ENCODE data around the gene DAP3. TPM values are rescaled to one million over a fixed set of nuclear protein-coding genes. Genes with fewer than 3 reads are reported as not detected.
"Not testable (repeated sequence)": the region's sequence is repeated elsewhere in the genome, so short reads cannot be mapped to it uniquely, and the experiment has no call there.

Gene DAP3
- total RNA-seq, 1 donor from 2014 or later, result 109 TPM

GRCh38 chr1:155717041-155717440 lies 28.1 kb downstream of the DAP3 start:
- Mint-ChIP-seq H3K27me3 (no peaks in the 10 kb centered on the region), H3K36me3 (peaks cover 16% of the 10 kb centered on the region), H3K27ac (no peak overlapping the region), H3K4me1 (ENCODE audit: unreplicated experiment) (no peaks in the 10 kb centered on the region), H3K4me3 (no peak overlapping the region), H3K9me3 (no peaks in the 10 kb centered on the region)
- no peak for TF ChIP-seq CTCF (conservative IDR thresholded peaks at IDR 0.05)
- no peak for DNase-seq (ENCODE audit: extremely low spot score, unreplicated experiment)

GRCh38 chr1:155718524-155719115 lies 29.7 kb downstream of the DAP3 start:
- not testable (repeated sequence) for H3K4me3 Mint-ChIP-seq; DNase-seq (ENCODE audit: extremely low spot score, unreplicated experiment); H3K9me3 Mint-ChIP-seq; H3K4me1 Mint-ChIP-seq (ENCODE audit: unreplicated experiment); H3K27ac Mint-ChIP-seq; H3K27me3 Mint-ChIP-seq
- peaks cover 12% of the 10 kb centered on the region for H3K36me3 Mint-ChIP-seq

- no peak overlapping the region for H3K27ac Mint-ChIP-seq
- no peaks in the 10 kb centered on the region for H3K27me3 Mint-ChIP-seq
- no peak overlapping the region for H3K4me3 Mint-ChIP-seq
- H3K36me3 Mint-ChIP-seq, result peaks cover 12% of the 10 kb centered on the region
- no peaks in the 10 kb centered on the region for H3K4me1 Mint-ChIP-seq (ENCODE audit: unreplicated experiment)
- DNase-seq (ENCODE audit: extremely low spot score, unreplicated experiment), result no peak
- no peak for TF ChIP-seq CTCF (conservative IDR thresholded peaks at IDR 0.05)
- no peaks in the 10 kb centered on the region for H3K9me3 Mint-ChIP-seq
Observed at GRCh38 chr1:155719703-155720102, 30.8 kb downstream of the DAP3 start.

- no peak overlapping the region for H3K27ac Mint-ChIP-seq
- peaks cover 6% of the 10 kb centered on the region for H3K4me1 Mint-ChIP-seq (ENCODE audit: unreplicated experiment)
- no peak for TF ChIP-seq CTCF (conservative IDR thresholded peaks at IDR 0.05)
- no peak overlapping the region for H3K4me3 Mint-ChIP-seq
- H3K27me3 Mint-ChIP-seq, result no peaks in the 10 kb centered on the region
- no peak for DNase-seq (ENCODE audit: extremely low spot score, unreplicated experiment)
- H3K9me3 Mint-ChIP-seq, result no peaks in the 10 kb centered on the region
- peaks cover 9% of the 10 kb centered on the region for H3K36me3 Mint-ChIP-seq
Observed at GRCh38 chr1:155725142-155725541, 36.3 kb downstream of the DAP3 start.

GRCh38 chr1:155729031-155729898 lies 40.4 kb downstream of the DAP3 start:
- peak; percentile 83 for TF ChIP-seq CTCF (conservative IDR thresholded peaks at IDR 0.05)
- H3K36me3 Mint-ChIP-seq, result peaks cover 6% of the 10 kb centered on the region
- H3K27me3 Mint-ChIP-seq, result no peaks in the 10 kb centered on the region
- H3K4me1 Mint-ChIP-seq (ENCODE audit: unreplicated experiment), result peaks cover 6% of the 10 kb centered on the region
- peak; percentile 72 for DNase-seq (ENCODE audit: extremely low spot score, unreplicated experiment)
- H3K9me3 Mint-ChIP-seq, result no peaks in the 10 kb centered on the region
- H3K4me3 Mint-ChIP-seq, result no peak overlapping the region
- peak overlapping the region; percentile 85 for H3K27ac Mint-ChIP-seq

GRCh38 chr1:155740995-155741394 lies 52.1 kb downstream of the DAP3 start:
- Mint-ChIP-seq H3K27me3 (no peaks in the 10 kb centered on the region), H3K27ac (no peak overlapping the region), H3K36me3 (peaks cover 14% of the 10 kb centered on the region), H3K9me3 (no peaks in the 10 kb centered on the region), H3K4me3 (no peak overlapping the region), H3K4me1 (ENCODE audit: unreplicated experiment) (no peaks in the 10 kb centered on the region)
- no peak for TF ChIP-seq CTCF (conservative IDR thresholded peaks at IDR 0.05)
- DNase-seq (ENCODE audit: extremely low spot score, unreplicated experiment), result no peak
